GM12875 (cell line): Measurements from ENCODE around the gene KRT80.
"Not testable (repeated sequence)": the region's sequence is repeated elsewhere in the genome, so short reads cannot be mapped to it uniquely, and the experiment has no call there.

Experiments
- H3K4me3 ChIP-seq: one replicate; pipeline ENCODE4 v1.5.1; 2011; ENCODE audit warnings: low read depth, low read length, control low read depth
- CTCF ChIP-seq: IDR thresholded peaks from 2 replicates; pipeline ENCODE4 v1.5.1; 2011; ENCODE audit warnings: low read depth, mild to moderate bottlenecking, control low read depth, inconsistent platforms, low read length, moderate library complexity, borderline replicate concordance; ENCODE audit not compliant: insufficient read depth

Gene KRT80

GRCh38 chr12:52191841-52192791, at the start of gene KRT80:
TSS of gene KRT80 (minus strand) at chr12:52192014. CDS start at chr12:52191902, 112 bp downstream.
- TF ChIP-seq CTCF, result no peak
- no peak within 1 kb of the TSS for H3K4me3 ChIP-seq

GRCh38 chr12:52241205-52241842, 49.5 kb upstream of the KRT80 start:
- no peak overlapping the region for H3K4me3 ChIP-seq
- TF ChIP-seq CTCF, result 0 out of 2 replicates have a peak, but pooled peaks have one; percentile 16

- H3K4me3 ChIP-seq, result not testable (repeated sequence)
Measured at GRCh38 chr12:52240247-52240646, 48.4 kb upstream of the KRT80 start.

- no peak for TF ChIP-seq CTCF
- no peak overlapping the region for H3K4me3 ChIP-seq
Measured at GRCh38 chr12:52239767-52240166, 48.0 kb upstream of the KRT80 start.

- no peak overlapping the region for H3K4me3 ChIP-seq
- no peak for TF ChIP-seq CTCF
Measured at GRCh38 chr12:52238916-52239646, 47.3 kb upstream of the KRT80 start.

GRCh38 chr12:52238207-52238840, 46.5 kb upstream of the KRT80 start:
- TF ChIP-seq CTCF, result no peak
- H3K4me3 ChIP-seq, result no peak overlapping the region
